ENCODE data around the gene AKR1E2.

The AKR1E2 gene

DNA sequence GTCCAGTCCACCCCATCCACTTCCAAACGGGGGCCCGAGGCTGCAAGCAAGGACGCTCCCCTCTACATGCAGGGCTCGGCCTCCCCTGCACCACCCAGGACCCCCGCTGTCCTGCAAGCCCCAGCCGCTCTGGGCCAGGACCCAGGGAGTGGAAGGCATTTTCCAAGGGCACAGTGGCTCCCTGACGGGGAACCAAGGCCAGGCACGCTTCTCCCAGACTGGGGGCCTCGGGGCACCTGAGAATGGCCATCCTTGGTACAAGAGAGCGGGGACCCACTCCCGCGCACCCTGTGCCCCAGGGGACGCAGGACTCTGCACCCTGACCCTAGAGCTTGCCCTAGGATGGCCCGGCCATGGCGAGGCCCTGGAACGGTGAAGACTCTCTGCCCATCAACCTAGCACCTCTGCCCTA lies 545 bp upstream of the AKR1E2 start:
- TF ChIP-seq ZNF274 (IDR thresholded peaks at IDR 0.05; ENCODE audit: low read depth, low read length): no peak
- H3K4me3 ChIP-seq (ENCODE audit: low read length): no peak overlapping the region; the same call in 1 of the 2 replicates

DNA sequence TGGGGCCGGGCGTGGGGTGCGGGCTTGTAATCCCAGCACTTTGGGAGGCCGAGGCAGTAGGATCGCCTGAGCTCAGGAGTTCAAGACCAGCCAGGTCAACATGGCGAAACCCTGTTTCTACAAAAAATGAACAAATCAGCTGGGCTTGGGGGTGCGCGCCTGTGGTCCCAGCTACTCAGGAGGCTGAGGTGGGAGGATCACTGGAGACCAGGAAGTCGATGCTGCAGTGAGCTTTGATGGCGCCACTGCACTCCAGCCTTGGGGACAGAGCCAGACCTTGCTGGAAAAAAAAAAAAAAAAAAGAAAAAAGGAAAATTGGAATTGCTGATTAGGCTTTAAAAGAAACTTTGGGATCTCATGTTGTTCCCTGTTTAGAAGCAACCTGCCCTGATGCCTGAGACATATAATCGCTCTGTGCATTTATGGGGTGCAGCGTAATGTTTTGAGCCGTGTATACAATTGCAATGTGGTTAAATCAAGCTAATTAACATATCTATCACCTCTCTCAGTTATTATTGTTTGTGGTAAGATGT lies 851 bp downstream of the AKR1E2 start:
- no peak for TF ChIP-seq ZNF274 (IDR thresholded peaks at IDR 0.05; ENCODE audit: low read depth, low read length)
- H3K4me3 ChIP-seq (ENCODE audit: low read length): peak overlapping the region; percentile 57; the same call in 1 of the 2 replicates

DNA sequence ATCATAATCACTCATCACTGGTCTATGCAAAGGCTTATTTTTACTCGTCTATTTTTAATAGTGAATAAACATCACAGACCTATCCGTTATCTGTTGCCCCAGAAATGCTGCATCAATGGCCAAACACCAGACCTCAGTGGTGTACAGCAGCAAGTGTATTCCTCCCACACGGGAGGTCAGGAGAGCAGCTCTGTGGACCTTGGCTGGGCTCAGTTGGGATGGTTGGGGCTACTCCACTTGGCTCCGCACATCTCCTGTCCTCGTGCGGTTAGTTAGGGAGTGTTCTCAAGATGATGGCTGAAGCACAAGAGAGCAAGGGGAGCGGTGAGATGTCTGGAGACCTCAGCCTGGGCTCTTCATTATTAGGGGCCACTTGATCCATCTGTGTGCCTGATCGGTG lies 2.0 kb downstream of the AKR1E2 start:
- no peak overlapping the region for H3K4me3 ChIP-seq (ENCODE audit: low read length)
- TF ChIP-seq ZNF274 (IDR thresholded peaks at IDR 0.05; ENCODE audit: low read depth, low read length): no peak

DNA sequence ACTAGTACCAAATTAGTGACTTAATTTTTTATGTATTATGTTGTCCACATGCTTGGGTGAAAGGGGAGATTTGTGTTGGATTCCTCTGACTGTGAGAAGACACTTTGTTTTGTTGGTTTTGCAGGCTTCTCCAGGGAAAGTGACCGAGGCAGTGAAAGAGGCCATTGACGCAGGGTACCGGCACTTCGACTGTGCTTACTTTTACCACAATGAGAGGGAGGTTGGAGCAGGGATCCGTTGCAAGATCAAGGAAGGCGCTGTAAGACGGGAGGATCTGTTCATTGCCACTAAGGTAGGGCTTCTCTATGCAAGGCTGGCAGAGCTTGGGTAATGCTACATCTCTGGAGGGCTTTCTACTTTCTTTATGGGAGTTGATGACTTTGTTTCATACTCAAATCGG lies 4.5 kb downstream of the AKR1E2 start:
- no peak overlapping the region for H3K4me3 ChIP-seq (ENCODE audit: low read length)
- no peak for TF ChIP-seq ZNF274 (IDR thresholded peaks at IDR 0.05; ENCODE audit: low read depth, low read length)

DNA sequence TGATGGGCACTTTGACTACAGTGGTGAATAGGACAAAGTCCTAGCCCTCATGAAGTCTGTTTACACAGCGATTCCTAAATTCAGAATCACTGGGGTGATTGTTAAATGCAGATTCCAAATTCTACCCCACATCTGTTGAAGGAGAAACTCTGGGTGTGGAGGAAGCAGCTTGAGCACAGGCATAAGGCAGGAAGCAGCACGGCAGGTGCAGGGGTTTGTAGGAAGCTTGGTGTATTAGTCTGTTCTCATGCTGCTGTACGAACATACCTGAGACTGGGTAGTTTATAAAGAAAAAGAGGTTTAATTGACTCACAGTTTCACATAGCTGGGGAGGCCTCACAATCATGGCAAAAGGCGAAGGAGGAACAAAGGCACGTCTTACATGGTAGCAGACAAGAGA lies 5.1 kb downstream of the AKR1E2 start:
- no peak for TF ChIP-seq ZNF274 (IDR thresholded peaks at IDR 0.05; ENCODE audit: low read depth, low read length)

DNA sequence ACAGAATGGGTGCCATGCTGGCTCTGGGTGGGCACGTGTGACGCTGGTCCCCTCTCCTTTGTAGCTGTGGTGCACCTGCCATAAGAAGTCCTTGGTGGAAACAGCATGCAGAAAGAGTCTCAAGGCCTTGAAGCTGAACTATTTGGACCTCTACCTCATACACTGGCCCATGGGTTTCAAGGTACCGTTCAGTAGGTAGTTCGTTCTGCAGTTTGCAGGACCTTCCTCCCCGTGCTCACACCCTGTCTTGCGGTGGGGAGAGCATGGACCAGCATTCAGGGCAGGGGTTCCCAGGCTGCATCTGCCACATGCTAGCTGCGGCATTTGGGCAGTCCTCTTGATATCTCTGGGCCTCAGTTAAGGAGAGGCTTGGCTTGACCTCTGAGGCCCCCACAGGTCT lies 7.3 kb downstream of the AKR1E2 start:
- TF ChIP-seq ZNF274 (IDR thresholded peaks at IDR 0.05; ENCODE audit: low read depth, low read length): no peak
- H3K4me3 ChIP-seq (ENCODE audit: low read length): no peak overlapping the region

More for the DNA sequence above, 5.1 kb downstream of the AKR1E2 start:
- H3K4me3 ChIP-seq (ENCODE audit: low read length): no peak overlapping the region

DNA sequence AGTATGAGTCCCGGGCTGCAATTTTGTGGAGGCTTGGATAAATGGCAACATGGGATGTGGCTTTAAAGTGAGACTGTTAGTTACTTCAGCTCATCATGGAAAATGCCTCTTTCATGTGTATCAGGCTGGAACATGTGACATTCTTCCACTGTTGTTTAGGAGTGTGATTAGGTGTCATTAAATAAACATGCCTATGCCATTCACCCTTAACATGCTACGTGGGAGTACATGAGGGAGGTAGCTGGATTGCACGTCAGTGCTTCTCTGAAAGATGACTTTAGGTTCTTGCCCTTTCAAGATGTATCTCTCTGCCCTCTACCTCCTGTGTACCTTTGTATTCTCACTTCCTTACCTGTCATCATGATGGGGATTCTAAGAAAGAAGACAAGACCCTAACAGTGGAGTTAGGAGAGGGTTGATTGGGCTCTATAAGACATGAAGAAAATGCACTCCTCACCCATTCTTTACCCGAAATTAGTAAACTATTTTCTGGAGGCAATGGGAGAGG lies 8.9 kb downstream of the AKR1E2 start:
- H3K4me3 ChIP-seq (ENCODE audit: low read length): no peak overlapping the region
- no peak for TF ChIP-seq ZNF274 (IDR thresholded peaks at IDR 0.05; ENCODE audit: low read depth, low read length)

DNA sequence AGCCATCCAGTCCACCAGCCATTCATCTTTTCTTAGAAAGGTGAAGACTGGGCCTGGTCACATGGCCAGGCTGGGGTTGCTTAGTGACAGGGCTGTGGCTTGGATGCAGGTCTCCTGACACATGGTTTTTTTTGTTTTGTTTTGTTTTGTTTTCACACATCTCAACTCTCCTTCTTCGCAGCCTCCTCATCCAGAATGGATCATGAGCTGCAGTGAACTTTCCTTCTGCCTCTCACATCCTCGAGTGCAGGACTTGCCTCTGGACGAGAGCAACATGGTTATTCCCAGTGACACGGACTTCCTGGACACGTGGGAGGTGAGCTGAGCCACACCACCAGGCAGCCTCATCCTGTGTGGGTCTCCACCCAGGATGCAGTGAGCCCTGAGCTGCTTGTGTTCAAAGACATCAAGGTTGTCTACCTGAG lies 9.5 kb downstream of the AKR1E2 start:
- TF ChIP-seq ZNF274 (IDR thresholded peaks at IDR 0.05; ENCODE audit: low read depth, low read length): no peak
- no peak overlapping the region for H3K4me3 ChIP-seq (ENCODE audit: low read length)

DNA sequence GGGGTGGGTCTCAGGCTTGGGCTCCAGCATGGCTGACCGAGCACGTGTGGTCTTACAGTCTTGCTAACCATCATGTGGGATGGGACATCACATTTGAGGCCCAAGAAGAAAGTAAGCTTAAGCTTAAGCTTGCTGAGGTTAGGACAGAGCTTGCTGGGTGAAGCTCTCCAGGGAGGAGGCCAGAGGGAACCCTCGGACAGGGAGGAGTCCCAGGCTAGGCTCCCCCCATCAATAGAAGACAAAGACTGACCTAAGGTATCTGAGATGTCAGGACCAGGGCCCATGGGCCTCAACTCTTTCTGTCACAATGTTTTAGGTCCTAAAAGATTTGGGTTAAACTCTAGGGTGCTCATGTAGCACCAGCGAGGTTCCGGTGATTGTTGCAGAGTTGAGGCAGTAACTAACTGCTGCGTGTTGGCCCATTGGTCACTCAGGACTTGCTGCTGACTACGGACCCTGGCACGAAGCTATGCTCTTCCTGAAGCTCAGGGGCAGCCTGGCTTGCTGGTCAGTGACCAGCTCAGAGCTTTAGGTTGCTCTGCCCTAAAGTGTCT lies 10.5 kb downstream of the AKR1E2 start:
- TF ChIP-seq ZNF274 (IDR thresholded peaks at IDR 0.05; ENCODE audit: low read depth, low read length): no peak
- H3K4me3 ChIP-seq (ENCODE audit: low read length): no peak overlapping the region

DNA sequence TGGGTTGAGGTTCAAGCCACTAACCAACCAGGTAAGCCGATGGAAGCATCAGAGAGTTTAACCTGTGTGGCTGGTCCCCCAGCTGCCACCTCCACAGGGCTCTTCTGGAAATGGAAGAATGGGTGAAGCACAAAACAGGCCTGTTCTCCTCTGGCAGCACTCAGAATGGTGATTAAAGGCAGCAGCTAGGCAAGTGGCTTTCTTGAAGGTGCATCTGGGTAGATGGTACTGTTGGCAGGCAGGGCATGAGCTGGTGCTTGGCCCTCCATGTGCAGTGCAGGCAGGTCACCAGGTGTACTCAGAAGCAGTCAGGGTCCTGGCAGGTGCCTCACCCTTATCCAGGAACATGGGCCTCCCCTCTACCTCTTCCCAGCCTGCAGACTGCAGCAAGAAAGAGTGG lies 11.5 kb downstream of the AKR1E2 start:
- H3K4me3 ChIP-seq (ENCODE audit: low read length): no peak overlapping the region
- no peak for TF ChIP-seq ZNF274 (IDR thresholded peaks at IDR 0.05; ENCODE audit: low read depth, low read length)

DNA sequence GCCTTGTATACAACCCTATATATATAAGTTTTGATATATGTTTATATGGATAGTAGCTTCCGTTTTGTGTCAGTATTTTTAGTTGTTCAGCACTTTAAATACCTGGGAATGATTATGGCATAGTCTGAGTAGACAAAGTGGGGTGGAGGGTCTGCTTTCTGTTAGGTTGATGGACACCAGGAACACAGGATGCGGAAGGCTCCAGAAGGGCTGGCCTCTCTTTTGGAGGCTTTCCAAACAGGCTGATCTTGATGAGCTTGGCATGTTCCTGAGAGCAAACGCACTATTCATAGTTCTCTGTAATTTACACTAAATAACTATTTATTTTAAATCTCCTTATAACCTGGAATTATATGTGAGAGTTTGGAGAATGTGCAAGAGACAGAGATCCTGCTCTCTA lies 12.7 kb downstream of the AKR1E2 start:
- H3K4me3 ChIP-seq (ENCODE audit: low read length): no peak overlapping the region
- TF ChIP-seq ZNF274 (IDR thresholded peaks at IDR 0.05; ENCODE audit: low read depth, low read length): no peak

DNA sequence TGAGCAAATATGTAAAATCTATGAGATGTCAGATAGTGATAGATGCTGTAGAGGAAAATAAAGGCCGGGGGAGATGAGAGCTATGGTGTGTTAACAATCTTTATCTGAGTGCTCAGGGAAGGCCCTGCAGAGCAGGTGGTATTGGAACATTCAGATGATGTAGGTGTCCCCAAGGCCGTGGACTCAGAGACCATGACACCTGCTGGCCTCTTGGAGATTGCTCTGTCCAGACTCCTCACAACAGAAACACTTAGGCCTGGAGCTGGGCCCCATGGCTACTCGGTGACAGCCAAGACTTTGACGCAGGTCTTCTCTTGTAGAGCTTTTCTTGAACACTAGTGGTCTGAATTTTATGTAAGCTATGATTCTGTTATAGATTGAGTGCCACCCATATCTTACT lies 13.3 kb downstream of the AKR1E2 start:
- no peak for TF ChIP-seq ZNF274 (IDR thresholded peaks at IDR 0.05; ENCODE audit: low read depth, low read length)
- H3K4me3 ChIP-seq (ENCODE audit: low read length): no peak overlapping the region

DNA sequence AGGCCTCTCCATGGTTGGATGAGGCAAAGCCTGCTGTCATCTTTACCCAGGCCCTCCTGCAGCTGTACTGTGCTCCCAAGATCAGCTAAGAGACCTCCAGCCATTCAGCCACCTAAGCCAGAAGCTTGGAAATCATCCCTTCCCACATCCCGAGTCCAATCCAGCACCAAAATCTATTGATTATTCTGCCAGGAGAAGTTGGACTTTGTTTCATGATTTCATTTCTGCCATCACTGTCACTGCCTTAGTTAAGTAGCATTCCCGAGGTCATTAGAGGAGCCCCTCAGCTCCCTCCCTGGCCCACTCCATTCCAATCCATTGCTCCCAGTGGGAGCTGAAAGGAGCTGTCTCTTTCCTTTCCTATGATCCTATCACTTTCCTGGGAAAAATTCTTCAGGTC lies 14.1 kb downstream of the AKR1E2 start:
- no peak for TF ChIP-seq ZNF274 (IDR thresholded peaks at IDR 0.05; ENCODE audit: low read depth, low read length)
- no peak overlapping the region for H3K4me3 ChIP-seq (ENCODE audit: low read length)

DNA sequence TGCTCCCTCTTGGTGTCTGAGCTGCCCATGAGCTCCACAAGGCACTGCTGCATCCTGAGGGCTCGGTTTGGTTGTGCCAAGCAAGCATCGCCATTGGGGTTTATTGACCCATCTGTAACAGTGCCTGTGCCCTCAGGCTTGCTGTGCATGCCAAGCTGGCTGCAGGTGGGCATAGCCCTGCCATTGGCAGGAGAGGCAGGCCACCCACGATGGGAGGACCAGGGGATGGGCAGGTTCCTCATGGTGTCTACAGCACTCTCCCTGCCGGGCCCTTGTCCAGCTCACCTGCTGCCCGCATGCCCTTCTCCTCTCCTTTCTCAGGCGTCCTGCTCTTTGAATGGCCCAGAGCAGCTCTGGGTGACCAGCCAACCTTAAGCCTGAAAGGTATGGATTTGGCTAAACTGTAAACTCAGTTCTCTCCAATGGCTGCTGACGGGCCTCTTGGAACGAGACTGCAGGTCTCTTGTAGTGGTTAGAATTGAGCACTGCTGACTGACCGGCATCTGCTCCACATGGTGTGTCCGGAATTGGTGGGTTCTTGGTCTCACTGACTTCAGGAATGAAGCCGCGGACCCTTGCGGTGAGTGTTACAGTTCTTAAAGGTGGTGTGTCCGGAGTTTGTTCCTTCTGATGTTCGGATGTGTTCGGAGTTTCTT lies 17.6 kb downstream of the AKR1E2 start:
- no peak overlapping the region for H3K4me3 ChIP-seq (ENCODE audit: low read length)
- no peak for TF ChIP-seq ZNF274 (IDR thresholded peaks at IDR 0.05; ENCODE audit: low read depth, low read length)

DNA sequence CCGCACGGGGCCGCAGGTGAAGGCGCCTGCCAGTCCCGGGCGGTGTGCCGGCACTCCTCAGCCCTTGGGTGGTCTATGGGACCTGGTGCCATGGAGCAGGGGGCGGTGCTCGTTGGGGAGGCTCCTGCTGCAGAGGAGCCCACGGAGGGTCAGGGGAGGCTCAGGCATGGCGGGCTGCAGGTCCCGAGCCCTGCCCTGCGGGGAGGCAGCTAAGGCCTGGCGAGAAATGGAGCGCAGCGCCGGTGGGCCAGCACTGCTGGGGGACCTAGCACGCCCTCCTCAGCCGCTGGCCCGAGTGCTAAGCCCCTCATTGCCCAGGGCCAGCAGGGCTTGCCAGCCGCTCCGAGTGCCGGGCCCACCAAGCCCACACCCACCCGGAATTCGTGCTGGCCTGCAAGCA lies 18.9 kb downstream of the AKR1E2 start:
- no peak for TF ChIP-seq ZNF274 (IDR thresholded peaks at IDR 0.05; ENCODE audit: low read depth, low read length)
- no peak overlapping the region for H3K4me3 ChIP-seq (ENCODE audit: low read length)

All from GM08714 (cell line).